ENCODE results near the gene NR1I3.
A peak's percentile ranks its signal among the peaks of the same experiment; 100 is the strongest.

The NR1I3 gene

DNA sequence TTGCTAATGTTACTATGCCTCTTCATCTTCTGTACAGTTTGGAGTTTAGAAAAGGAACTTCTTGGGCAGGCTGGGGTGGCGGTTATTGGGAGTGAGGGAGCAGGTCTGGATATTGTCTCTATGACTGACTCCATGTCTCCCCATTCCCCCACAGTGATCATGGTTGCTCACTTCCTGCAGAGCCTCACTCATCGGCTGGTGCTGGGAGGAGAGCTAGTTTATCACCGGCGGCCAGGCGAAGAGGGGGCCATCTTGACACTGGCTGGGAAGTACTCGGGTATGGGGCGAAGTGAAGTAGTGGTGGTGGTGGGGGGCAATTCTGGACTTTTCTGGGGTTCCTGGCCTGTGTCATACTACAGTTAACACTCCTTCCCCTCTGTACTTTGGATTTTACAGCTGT is 10.0 kb downstream of the NR1I3 start:
- Histone ChIP-seq H3K9me3 (ENCODE audit: control insufficient read depth, insufficient read depth, low read depth, low read length) (no peaks in the 10 kb centered on the region), H3K4me1 (ENCODE audit: control insufficient read depth, insufficient read depth, low read length) (peaks cover 4% of the 10 kb centered on the region; the same call in 1 of the 2 replicates), H3K36me3 (ENCODE audit: control insufficient read depth in 2 of 2, insufficient read depth in 1 of 2, low read length in 2 of 2) (peaks cover 0 to 33% of the 10 kb centered on the region in 2 experiments; a peak in 1 of 3 replicates), H3K4me3 (ENCODE audit: low read depth, low read length) (no peak overlapping the region), H3K27ac (ENCODE audit: extremely low read depth, low read depth, low read length) (no peak overlapping the region)
- ChIA-PET POLR2A (no interaction called here), CTCF (interaction anchor here (0.7 to 9.7 kb wide), 19 partner anchors 12 to 161 kb away, joined by 3 to 146 read pairs (median 7); partner anchors contain the start of genes NR1I3 and PCP4L1)
- TF ChIP-seq, protein P1, sequence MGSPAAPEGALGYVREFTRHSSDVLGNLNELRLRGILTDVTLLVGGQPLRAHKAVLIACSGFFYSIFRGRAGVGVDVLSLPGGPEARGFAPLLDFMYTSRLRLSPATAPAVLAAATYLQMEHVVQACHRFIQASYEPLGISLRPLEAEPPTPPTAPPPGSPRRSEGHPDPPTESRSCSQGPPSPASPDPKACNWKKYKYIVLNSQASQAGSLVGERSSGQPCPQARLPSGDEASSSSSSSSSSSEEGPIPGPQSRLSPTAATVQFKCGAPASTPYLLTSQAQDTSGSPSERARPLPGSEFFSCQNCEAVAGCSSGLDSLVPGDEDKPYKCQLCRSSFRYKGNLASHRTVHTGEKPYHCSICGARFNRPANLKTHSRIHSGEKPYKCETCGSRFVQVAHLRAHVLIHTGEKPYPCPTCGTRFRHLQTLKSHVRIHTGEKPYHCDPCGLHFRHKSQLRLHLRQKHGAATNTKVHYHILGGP (tag by site-specific recombination; IDR thresholded peaks at IDR 0.05) = no peak
- no peak for TF ChIP-seq HOXA7 (CRISPR knock-in tag; IDR thresholded peaks at IDR 0.05; ENCODE audit: borderline replicate concordance)
- TF ChIP-seq, protein P2, sequence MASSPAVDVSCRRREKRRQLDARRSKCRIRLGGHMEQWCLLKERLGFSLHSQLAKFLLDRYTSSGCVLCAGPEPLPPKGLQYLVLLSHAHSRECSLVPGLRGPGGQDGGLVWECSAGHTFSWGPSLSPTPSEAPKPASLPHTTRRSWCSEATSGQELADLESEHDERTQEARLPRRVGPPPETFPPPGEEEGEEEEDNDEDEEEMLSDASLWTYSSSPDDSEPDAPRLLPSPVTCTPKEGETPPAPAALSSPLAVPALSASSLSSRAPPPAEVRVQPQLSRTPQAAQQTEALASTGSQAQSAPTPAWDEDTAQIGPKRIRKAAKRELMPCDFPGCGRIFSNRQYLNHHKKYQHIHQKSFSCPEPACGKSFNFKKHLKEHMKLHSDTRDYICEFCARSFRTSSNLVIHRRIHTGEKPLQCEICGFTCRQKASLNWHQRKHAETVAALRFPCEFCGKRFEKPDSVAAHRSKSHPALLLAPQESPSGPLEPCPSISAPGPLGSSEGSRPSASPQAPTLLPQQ (tag by site-specific recombination; IDR thresholded peaks at IDR 0.05) = no peak
- no peak for TF ChIP-seq KLF9 (tag by site-specific recombination; IDR thresholded peaks at IDR 0.05; ENCODE audit: low read depth)
- no peak for TF ChIP-seq ZNF704 (tag by site-specific recombination; IDR thresholded peaks at IDR 0.05)
- no peak for TF ChIP-seq KLF10 (tag by site-specific recombination; IDR thresholded peaks at IDR 0.05)
- no peak for TF ChIP-seq ZNF76 (tag by site-specific recombination; IDR thresholded peaks at IDR 0.05; ENCODE audit: borderline replicate concordance, low read depth)
- TF ChIP-seq GLIS1 (tag by site-specific recombination; IDR thresholded peaks at IDR 0.05) = no peak
- no peak for TF ChIP-seq ZNF157 (tag by site-specific recombination; IDR thresholded peaks at IDR 0.05)
- no peak for TF ChIP-seq ZNF169 (tag by site-specific recombination; IDR thresholded peaks at IDR 0.05)
- TF ChIP-seq ZNF335 (tag by site-specific recombination; conservative IDR thresholded peaks at IDR 0.05) = no peak
- TF ChIP-seq ZNF16 (tag by site-specific recombination; IDR thresholded peaks at IDR 0.05; ENCODE audit: low read depth) = no peak
- no peak for TF ChIP-seq ZNF214 (tag by site-specific recombination; IDR thresholded peaks at IDR 0.05; ENCODE audit: borderline replicate concordance)

DNA sequence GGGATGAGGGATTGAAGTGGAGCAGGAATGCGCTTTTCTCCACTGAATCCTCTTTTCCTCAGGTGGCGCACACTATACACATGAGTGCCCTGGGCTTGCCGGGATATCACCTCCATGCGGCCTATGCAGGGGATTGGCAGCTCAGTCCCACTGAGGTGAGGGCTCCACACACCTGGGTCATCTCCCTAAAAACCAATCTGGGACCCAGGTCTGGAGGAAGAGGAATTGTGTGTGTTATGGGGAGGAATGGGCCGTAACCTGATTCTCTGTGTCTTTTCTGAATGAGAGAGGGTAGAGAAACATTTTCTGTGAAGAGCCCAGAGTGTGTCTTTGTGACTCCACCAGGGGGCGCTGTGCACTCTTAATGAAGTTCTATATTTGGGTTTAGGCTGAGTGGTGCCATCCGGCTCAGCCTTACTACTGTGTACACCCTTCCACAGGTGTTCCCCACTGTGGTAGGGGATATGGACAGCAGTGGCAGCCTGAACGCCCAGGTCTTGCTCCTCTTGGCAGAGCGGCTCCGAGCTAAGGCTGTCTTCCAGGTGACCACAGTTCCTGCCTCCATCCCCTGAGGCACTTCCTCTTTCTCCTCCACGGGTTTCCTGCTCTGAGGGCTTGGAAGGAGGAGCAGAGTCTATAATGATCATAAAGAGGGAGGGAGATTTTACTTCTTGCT is 10.7 kb downstream of the NR1I3 start:
- H3K4me3 ChIP-seq (ENCODE audit: low read depth, low read length) = peak overlapping the region; percentile 21
- ChIA-PET CTCF (interaction anchor here (0.7 to 9.7 kb wide), 35 partner anchors 8 to 592 kb away, joined by 3 to 146 read pairs (median 5); partner anchors contain the start of genes ADAMTS4, FCER1G, NDUFS2 and NR1I3), POLR2A (no interaction called here)
- peaks cover 4% of the 10 kb centered on the region; the same call in 1 of the 2 replicates for H3K4me1 ChIP-seq (ENCODE audit: control insufficient read depth, insufficient read depth, low read length)
- H3K9me3 ChIP-seq (ENCODE audit: control insufficient read depth, insufficient read depth, low read depth, low read length) = no peaks in the 10 kb centered on the region
- H3K36me3 ChIP-seq (ENCODE audit: control insufficient read depth in 2 of 2, insufficient read depth in 1 of 2, low read length in 2 of 2) = peaks cover 0 to 33% of the 10 kb centered on the region in 2 experiments; a peak in 1 of 3 replicates
- no peak overlapping the region; the same call in 1 of the 2 replicates for H3K27ac ChIP-seq (ENCODE audit: extremely low read depth, low read depth, low read length)
- TF ChIP-seq SP2 (tag by site-specific recombination; IDR thresholded peaks at IDR 0.05) (no peak), ZNF311 (tag by site-specific recombination; IDR thresholded peaks at IDR 0.05; ENCODE audit: borderline replicate concordance) (no peak), ZNF416 (tag by site-specific recombination; IDR thresholded peaks at IDR 0.05) (no peak), ZBTB8A (tag by site-specific recombination; IDR thresholded peaks at IDR 0.05) (peak; percentile 19; the same call in 1 of the 2 replicates), ZBTB20 (tag by site-specific recombination; IDR thresholded peaks at IDR 0.05) (0 out of 2 replicates have a peak, but pooled peaks have one; percentile 10), SP7 (tag by site-specific recombination; IDR thresholded peaks at IDR 0.05) (peak; percentile 22), SCRT1 (tag by site-specific recombination; IDR thresholded peaks at IDR 0.05; ENCODE audit: borderline replicate concordance) (peak; percentile 85; the same call in 1 of the 2 replicates), ZBTB17 (tag by site-specific recombination; IDR thresholded peaks at IDR 0.05) (peak; percentile 80), ZNF211 (tag by site-specific recombination; IDR thresholded peaks at IDR 0.05; ENCODE audit: low read depth) (no peak), ZNF366 (tag by site-specific recombination; conservative IDR thresholded peaks at IDR 0.05) (peak; percentile 64; the same call in 1 of the 2 replicates), ZNF785 (tag by site-specific recombination; IDR thresholded peaks at IDR 0.05) (no peak), ZNF664 (tag by site-specific recombination; IDR thresholded peaks at IDR 0.05) (no peak), ZNF654 (tag by site-specific recombination; IDR thresholded peaks at IDR 0.05; ENCODE audit: low read depth) (peak; percentile 70), SCRT2 (tag by site-specific recombination; IDR thresholded peaks at IDR 0.05) (peak; percentile 92)
- TF ChIP-seq, protein P3, sequence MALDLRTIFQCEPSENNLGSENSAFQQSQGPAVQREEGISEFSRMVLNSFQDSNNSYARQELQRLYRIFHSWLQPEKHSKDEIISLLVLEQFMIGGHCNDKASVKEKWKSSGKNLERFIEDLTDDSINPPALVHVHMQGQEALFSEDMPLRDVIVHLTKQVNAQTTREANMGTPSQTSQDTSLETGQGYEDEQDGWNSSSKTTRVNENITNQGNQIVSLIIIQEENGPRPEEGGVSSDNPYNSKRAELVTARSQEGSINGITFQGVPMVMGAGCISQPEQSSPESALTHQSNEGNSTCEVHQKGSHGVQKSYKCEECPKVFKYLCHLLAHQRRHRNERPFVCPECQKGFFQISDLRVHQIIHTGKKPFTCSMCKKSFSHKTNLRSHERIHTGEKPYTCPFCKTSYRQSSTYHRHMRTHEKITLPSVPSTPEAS (tag by site-specific recombination; IDR thresholded peaks at IDR 0.05) = peak; percentile 40; the same call in 1 of the 2 replicates
- TF ChIP-seq, protein P4, sequence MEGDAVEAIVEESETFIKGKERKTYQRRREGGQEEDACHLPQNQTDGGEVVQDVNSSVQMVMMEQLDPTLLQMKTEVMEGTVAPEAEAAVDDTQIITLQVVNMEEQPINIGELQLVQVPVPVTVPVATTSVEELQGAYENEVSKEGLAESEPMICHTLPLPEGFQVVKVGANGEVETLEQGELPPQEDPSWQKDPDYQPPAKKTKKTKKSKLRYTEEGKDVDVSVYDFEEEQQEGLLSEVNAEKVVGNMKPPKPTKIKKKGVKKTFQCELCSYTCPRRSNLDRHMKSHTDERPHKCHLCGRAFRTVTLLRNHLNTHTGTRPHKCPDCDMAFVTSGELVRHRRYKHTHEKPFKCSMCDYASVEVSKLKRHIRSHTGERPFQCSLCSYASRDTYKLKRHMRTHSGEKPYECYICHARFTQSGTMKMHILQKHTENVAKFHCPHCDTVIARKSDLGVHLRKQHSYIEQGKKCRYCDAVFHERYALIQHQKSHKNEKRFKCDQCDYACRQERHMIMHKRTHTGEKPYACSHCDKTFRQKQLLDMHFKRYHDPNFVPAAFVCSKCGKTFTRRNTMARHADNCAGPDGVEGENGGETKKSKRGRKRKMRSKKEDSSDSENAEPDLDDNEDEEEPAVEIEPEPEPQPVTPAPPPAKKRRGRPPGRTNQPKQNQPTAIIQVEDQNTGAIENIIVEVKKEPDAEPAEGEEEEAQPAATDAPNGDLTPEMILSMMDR (tag by site-specific recombination; IDR thresholded peaks at IDR 0.05) = peak; percentile 78; the same call in 1 of the 2 replicates

Measured in HEK293 (cell line).